Stimulated activated CD4-positive, alpha-beta T cell treated with anti-CD3 and anti-CD28 coated beads, Interleukin-12 subunit alpha, Interleukin-12 subunit beta, amount 100 ng/mL, for 4 hours (primary cell): ENCODE measurements around the gene TKT.

Source experiments
- DNase-seq: peaks from one replicate; pipeline ENCODE4 v3.0.0-alpha.2; 2020

TKT gene

DNA sequence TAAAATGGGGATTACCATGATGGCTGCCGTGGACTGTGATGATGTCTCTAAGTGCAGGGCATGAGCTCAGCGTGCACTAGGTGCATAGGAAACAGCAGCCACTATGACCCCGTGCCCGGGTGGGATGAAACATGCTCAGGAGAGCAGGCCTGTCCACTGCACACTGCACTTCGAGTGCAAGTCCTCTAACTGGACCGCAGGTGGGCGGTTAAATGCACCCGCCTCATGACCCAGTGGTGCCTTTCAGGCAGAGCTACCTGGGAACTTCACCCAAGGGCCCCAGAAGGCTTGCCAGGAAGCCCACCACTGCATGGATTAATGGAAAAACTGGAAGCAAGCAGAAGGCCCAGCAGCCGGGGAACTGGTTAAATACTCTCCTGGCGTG is 60.8 kb downstream of the TKT start:
- no peak for DNase-seq

DNA sequence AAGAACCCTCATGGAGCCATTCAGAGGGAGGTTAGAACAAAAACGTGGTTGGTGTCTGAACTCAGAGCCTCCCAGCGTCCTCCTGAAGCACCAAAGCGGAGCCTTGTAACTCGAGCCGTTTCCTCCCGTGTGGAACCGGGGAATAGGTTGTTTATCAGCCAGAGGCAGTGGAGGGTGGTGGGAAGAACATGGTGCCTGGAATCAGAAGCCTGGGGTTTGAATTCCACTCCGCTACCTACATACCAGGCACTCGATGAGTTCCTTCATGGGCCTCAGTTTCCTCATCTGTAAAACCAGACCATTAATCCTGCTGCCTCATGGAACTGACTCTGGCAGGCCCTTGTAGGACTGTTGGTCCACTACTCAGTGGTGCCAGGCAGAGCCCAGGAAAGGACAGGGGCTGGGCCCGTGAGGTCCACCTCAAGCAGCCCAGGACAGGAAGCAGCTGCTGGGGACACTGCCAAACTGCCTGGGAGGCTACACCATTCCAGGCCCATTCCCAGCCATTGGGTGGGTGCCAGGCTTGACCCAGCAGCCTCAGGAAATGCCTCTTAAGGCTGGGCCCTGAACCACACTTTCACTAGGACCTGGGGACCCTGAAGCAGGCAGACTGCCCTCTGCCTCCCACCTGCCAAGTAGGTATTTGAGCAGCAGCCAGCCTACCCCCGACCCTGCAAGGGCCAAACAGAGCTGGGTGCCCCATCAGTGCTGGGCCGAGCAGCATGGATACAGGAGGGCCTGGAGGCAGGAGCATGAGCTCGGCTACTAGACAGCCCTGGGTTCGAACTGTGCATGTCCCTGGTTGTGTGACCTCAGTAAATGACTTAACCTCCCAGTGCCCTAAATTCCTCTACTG is 61.4 kb downstream of the TKT start:
- DNase-seq: no peak

DNA sequence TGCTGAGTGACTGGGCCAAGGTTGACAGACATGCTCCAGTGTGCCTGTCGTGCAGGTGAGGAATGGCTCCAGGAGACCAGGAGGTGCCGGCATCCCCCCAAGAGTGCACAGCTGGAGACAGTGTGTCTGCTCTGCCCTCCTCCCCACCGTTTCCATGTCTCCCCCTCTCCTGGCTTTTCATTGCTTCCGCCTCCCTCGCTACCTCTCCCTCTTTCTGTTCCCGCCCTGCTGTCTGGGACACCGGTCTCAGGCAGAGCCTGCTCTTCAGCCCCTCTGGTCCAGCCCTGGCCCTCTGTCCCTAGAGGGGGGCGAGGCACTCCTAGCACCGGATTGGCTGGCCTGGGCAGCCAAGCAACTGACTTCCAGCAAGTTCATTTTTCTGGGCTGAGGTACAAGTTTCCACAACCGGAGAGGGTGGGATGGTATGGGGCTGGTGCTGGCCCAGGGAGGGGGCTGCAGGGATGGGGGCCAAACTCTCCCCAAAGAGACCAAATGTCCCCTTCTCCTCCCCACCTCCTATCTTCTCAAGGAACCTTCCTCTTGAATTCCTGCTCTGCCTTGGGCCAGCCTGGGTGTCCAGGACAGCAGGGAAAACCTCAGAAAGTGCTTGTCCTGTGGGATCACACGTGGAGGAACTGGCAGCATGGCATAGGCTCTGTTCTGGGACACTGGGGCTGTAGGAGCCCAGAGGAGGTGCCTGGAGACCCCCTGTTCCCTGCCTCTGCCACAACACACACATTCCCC is 62.2 kb downstream of the TKT start:
- DNase-seq: no peak

DNA sequence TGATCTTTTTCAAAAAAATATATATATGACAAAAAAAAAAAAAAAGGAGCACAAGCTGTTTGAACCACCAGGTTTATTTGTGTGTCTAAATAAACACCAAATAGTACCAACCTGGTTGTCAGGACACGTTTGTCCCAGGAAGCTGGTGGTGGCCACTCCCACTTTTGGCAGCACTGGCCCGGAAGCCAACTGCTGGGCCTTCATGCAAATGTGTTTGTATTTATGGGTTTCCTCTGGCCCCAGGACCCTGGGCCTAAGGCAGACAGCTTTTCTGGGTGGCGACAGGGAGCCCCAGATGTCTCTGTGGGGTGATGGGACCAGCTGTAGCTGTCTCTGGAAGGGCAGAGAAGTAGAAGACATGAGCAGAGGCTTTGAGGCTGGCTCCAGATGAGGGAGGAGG is 63.2 kb downstream of the TKT start:
- DNase-seq: no peak

DNA sequence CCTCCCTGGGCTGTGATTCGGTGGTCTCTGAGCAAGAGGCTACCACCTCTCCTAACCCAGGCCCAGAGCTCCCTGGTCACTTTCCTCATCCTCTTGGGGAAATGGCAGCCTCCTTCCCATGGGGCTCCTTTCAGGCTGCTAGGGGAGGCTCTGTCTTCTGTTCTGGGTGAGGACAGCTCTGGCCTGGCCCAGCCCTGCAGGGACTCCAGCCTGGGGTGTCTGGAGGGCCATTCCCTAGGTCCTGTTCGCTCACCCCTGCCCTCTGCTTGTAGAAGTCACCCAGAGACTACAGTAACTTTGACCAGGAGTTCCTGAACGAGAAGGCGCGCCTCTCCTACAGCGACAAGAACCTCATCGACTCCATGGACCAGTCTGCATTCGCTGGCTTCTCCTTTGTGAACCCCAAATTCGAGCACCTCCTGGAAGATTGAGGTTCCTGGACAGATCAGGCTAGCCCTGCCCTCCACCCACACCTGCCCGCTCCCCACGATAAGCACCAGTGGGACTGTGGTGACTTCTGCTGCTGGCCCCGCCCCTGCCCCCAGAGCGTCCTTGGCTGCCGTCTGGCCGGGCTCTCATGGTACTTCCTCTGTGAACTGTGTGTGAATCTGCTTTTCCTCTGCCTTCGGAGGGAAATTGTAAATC is 63.9 kb downstream of the TKT start:
- DNase-seq: no peak

DNA sequence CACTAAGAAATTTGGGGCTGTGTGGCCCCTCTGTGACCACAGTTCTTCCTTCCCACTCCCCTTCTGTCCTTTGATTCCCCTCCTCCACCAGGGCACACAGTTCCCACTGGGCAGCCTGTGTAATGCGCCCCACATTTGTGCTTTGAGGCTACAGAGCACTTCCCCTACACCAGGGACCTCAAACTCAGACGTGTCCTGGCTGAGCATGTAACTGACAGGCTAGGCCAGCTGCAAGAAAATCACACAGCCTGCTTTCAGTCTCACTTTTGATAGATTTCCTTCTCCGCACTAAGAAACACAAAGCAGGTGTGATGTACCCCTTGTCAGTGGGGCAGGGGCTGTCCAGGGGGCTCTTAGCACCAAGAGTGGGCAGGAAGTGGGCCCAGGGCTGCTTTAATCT is 65.2 kb downstream of the TKT start:
- DNase-seq: no peak

DNA sequence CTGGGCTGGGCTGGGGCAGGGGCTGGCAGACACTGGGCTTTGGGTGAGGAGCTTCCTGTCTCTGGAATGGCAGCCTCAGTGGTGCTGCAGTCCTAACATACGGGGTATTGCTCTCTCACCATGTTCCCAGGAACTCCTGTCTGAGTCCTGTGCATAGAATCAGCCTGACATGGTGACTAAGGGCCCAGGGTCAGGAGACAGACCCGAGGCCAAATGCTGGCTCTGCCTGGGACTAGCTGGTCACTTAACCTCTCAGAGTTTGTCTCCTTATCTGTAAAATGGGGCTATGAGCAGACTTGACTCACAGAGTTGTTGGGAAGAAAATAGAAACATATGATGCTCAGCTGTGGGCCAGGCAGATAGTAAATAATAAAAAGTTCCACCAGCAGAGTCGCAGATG is 66.5 kb downstream of the TKT start:
- DNase-seq: no peak

DNA sequence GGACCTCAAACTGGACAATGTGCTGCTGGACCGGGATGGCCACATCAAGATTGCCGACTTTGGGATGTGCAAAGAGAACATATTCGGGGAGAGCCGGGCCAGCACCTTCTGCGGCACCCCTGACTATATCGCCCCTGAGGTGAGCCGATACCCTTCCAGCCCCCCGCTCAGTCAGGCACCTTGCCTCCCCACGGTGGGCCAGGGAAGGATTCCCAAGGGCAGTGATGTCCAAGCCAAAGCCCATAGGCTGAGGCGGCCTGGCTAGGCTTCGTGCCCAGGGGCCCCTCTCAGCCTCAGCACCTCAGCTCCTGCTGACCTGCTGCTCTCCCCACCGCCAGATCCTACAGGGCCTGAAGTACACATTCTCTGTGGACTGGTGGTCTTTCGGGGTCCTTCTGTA is 67.1 kb downstream of the TKT start:
- no peak for DNase-seq

DNA sequence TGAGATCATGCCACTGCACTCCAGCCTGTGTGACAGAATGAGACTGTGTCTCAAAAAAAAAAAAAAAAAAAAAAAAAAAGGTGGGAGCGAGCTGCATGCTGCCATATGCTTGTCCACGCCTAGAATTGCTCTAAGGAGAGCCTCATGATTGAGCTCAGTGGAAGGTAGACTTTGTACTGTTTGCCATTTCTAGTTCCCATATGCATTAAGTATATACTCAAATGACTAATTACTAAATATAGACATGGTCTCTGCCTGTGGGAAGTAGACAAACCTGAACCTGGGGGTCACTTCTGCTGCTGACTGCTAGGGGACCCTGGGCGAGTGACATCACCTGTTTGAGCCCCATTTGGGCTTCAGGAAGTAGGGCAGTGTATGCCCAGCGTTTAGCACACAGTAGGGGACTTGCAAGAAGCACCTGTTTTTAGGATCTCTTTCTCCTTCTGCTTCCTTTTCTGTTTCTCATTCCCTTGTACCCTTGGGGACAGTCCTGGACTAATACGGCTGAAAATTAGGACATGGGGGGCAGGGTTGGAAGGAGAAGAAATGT is 67.6 kb downstream of the TKT start:
- DNase-seq: no peak

DNA sequence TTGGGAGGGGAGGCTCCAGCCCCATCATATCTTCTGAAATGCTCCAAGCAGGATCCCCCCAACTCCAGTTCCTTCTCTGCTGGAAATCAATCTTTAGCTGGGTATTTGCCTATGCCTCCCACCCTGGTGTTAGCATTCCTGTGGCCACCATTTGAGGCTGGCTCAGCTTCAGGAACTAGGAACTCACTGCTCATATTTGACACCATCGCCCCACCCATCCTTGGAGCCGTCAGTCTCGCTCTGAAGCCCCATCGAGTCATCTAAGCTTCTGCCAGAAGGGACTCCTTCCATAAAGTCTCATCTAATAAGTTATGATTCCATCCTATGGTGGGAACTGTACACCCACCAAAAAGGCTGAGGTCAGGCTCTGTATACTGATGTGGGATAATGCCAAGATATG is 68.4 kb downstream of the TKT start:
- no peak for DNase-seq

DNA sequence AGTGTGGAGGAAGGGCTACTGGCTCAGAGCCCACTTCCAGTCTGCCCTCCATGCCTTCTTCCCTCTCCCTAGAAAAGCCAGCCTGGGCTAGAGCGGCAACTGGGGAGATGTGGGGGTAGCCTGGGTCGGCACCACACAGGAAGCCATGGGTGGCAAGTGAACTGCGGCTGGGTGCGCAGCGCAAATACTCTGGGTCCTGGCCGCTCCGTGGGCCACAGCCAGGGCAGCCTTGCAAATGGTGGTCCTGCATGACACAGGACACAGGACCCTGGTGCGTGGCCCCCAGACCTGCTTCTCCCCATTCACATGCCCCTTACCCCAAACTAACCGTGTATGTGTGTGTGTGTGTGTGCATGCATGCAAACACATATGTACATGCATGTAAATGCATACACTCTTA is 69.1 kb downstream of the TKT start:
- DNase-seq: no peak

DNA sequence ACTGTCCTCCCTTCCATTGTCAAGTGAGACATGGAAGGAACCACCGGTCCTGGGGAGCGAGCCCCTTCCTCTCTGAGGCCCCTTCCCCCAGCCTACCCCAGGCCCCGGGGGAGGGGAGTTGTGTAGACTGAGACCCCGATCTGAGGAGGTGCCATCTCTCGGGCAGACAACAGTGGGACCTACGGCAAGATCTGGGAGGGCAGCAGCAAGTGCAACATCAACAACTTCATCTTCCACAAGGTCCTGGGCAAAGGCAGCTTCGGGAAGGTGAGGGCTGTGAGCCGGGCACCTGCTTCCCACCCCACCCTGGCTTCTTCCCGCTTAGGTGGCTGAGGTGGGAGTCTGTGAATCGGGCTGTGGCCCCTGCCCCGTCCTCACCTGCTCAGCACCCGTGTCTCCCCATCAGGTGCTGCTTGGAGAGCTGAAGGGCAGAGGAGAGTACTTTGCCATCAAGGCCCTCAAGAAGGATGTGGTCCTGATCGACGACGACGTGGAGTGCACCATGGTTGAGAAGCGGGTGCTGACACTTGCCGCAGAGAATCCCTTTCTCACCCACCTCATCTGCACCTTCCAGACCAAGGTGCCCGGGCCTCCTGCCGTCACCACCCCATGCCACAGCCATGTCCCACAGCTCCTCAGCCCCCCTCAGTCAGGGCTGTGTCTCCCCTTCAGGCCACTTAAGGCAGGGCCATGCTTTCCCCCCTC is 69.9 kb downstream of the TKT start:
- no peak for DNase-seq

DNA sequence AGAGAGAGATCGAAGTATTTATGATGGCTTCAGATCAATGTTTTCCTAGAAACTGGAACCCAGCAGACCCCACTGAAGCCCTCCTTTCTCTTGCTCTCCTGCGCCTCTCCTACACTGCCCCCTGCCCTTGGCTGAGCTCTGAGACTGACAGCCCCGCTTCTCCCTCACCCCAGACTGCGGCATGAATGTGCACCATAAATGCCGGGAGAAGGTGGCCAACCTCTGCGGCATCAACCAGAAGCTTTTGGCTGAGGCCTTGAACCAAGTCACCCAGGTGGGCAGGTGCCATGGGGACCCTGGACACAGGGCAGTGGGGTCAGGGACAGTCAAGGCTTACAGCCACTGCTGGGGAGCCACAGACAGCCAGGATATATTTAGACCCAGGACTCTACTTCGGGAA is 71.1 kb downstream of the TKT start:
- DNase-seq: no peak

DNA sequence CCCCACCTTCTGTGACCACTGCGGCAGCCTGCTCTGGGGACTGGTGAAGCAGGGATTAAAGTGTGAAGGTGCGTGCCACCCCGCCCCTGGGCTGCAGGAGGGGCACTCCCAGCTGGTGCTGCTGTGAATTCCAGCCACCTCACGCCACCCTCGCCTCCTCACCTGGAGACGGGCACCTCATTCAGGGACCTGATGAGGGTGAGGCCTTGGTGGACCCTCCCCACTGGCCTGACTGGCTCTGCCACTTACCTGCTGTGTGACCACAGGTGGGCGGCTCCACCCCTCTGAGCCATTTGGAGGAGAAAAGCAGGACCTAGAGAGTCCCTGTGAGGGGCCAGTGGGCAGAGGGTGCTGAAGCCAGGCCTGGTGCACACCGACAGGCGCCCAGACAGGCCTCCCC is 72.3 kb downstream of the TKT start:
- DNase-seq: no peak

DNA sequence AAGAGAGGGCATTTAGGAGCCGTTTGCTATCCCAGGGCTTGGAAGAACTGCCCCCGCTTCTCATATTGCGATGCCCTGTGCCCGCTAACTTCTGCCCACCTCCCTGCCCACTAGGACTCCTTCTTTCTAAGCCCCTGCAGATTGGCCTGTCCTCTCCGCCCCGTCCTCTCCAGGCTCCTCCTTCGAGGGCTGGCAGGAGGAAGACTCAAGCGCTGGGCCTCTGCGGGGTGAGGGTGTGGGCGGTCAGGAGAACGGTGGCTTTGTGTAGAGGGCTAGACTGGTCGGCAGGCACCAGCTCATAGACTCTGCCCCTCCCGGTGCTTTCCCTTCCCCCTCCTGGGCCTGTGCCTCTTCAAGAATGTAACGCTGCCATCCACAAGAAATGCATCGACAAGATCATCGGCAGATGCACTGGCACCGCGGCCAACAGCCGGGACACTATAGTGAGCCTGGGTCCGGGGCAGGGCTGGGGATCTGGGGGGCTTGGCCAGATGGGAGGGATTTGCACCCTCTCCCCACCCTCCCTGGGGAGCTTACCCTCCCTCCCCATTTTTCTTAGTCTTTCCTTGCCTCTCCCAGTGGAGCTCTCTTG is 73.0 kb downstream of the TKT start:
- DNase-seq: no peak

DNA sequence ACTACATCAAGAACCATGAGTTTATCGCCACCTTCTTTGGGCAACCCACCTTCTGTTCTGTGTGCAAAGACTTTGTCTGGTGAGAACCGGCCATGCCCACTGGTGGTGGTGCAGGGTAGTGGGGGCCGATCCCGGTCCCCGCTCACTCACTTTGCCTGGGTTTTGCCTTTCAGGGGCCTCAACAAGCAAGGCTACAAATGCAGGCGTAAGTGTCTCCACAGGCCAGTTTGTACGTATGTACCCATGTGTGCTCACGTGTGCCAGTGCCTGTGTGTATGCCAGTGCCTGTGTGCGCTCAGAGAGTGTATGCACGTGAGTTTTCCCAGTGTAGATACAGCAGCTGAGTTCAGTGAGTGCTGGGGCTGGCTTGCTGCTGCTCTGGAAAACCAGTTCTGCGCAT is 74.3 kb downstream of the TKT start:
- no peak for DNase-seq

DNA sequence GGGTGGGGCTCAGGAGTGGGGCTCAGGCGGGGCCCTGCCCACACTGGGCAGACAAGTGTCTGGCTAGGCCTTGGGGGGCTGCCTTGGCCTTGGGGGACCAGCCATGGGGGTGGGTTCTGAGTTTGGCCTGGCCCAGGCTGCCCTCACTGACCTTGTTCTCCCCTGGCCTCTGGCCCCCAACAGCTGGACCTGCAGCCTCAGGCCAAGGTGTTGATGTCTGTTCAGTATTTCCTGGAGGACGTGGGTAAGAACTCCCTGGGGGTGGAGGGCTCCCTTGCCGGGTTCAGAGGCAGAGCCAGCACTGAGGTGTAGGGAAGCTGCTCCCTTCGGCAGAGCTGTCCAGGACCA is 74.8 kb downstream of the TKT start:
- DNase-seq: no peak

DNA sequence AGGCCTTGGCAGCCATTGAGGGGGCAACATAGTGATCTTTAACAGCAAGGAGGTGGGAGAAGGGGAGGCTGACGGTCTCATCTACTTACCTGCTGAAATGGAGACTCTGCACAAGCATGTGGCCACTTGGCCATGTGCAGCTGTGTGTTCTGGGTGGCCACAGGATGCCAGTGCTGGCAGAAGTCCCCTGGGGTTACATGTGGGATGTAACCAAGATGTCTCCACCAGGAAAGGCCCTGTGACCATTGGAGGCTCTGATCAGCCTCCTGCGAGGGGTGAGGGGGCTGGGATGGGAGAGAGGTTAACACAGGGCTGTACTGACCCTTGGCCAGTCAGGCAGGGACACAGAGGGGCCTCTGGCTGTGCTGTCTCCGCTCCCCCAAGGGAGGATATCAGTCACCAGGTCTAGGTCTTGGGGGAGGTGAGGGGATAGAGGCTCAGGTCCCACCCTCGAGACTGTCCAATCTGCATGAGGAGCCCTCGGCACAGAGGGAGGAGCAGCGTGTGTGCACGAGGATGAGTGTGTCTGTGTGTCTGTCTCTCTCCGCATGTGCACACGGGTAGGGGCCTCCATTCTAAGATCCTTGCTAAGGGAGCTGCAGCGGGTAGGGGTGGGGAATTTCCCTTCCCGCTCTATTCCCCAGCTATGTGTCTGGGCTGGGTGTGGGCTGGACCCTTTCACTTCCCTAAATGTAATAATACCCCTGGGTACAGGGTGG is 75.4 kb downstream of the TKT start:
- DNase-seq: no peak

DNA sequence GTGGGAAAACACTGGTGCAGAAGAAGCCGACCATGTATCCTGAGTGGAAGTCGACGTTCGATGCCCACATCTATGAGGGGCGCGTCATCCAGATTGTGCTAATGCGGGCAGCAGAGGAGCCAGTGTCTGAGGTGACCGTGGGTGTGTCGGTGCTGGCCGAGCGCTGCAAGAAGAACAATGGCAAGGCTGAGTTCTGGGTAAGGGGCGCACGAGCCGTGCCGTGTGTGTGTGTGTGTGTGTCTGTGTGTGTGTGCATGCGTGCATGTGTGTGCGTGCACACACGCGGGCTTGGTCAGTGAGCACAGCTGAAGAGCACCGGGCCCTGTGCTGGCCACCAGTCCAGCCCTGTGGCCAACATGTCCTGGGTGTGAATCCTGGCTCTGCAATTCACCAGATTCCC is 76.2 kb downstream of the TKT start:
- DNase-seq: no peak

DNA sequence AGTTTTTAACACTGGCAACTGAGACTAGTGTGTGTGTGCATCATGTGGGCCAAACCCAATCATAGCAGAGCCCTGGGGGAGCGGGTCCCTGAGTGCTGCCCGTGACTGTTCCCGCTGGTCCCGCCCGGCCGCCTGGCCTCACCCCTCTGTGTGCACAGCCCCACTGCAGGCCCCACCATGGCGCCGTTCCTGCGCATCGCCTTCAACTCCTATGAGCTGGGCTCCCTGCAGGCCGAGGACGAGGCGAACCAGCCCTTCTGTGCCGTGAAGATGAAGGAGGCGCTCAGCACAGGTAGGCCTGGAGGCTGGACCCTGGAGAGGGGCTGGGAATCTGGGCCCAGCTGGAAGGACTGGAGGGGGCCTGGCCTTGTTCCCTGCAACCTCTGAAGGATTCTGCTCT is 77.6 kb downstream of the TKT start:
- no peak for DNase-seq

DNA sequence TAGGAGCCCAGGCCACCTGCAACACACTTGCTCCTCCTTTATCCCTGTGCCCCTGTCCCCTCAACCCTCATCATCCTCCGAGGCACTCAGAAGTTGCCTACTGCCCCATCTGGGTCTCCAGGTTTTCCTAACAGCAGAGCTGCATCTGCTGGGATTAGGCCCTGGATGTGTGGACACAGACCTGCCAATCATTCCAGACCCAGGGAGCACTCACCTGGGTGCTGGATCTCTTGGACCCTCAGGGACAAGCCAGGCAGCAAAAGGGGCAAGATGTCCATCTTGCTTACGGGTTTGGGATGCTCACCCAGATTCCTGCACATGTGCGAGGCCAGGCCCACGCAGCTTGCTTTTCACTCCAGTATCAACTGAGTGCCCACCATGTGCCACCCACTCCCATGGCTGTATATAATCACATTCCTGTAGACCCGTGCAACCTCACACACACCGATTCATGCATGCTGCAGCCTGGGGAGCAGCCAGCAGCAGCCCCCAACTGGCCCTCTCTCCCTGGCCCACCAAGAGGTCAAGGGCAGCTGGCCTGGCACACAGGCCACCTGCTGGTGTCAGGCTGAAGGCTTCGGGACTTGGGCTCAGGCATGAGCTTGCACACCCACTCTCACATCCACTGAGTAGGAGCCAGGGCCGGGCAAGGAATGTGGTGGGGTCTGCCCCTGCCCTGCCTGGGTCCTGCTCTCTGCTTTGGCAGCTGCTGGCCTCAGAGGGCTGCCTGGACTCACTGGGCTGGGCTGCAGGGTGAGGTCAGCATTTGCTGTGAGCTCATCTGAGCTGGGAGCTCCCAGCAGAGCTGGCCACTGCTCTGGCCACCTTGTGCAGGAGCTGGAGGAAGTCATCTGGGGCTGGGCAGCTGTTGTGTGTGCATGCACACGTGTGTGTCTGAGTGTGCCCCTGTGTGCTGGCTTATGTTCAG is 79.9 kb downstream of the TKT start:
- DNase-seq: no peak
